ENCODE measurements around the gene CCDC73.
"Not testable (repeated sequence)": the region's sequence is repeated elsewhere in the genome, so short reads cannot be mapped to it uniquely, and the experiment has no call there.

- not testable (repeated sequence) for TF ChIP-seq POLR2A, CTCF (IDR thresholded peaks at IDR 0.05)
Measured at GRCh38 chr11:32761774-32762173, 32.7 kb downstream of the CCDC73 start.

All from uterus (tissue), 2 donors.